HEK293 (cell line): ENCODE measurements around the gene CEP44.

Source experiments
- CTCF ChIA-PET: fragments of 350-600 bp; formaldehyde crosslinking; extraction: SDS; loops from one replicate; lab custom pipeline; 2021; ENCODE audit warnings: antibody characterized with exemption; lab: Yijun Ruan, JAX
- POLR2A ChIA-PET: fragments of 300-600 bp; formaldehyde crosslinking; extraction: SDS; loops from one replicate; lab custom pipeline; 2020; ENCODE audit warnings: antibody characterized with exemption, inconsistent platforms; lab: Yijun Ruan, JAX
- H3K27ac ChIP-seq: fragments of 200-500 bp; sonication (Bioruptor generic); 2 replicates; pipeline ENCODE4 v1.5.1; 2014; ENCODE audit warnings: low read depth, low read length, control low read depth, inconsistent platforms; ENCODE audit errors: extremely low read depth
- H3K36me3 ChIP-seq, 2 experiments: fragments of 200-500 bp in 1 of 2; sonication (Bioruptor generic) in 1 of 2; 1 replicate in 1 of 2; 2 replicates in 1 of 2; pipeline ENCODE4 v1.5.1; 2014 to 2017; ENCODE audit warnings: inconsistent platforms in 2 of 2, low read length in 2 of 2; ENCODE audit not compliant: control insufficient read depth in 2 of 2, insufficient read depth in 1 of 2
- H3K4me1 ChIP-seq: fragments of 200-500 bp; sonication (Bioruptor generic); 2 replicates; pipeline ENCODE4 v1.5.1; 2014; ENCODE audit warnings: mild to moderate bottlenecking, low read length, inconsistent platforms; ENCODE audit not compliant: control insufficient read depth, insufficient read depth
- H3K4me3 ChIP-seq: 2 replicates; pipeline ENCODE4 v1.5.1; 2011; ENCODE audit warnings: low read depth, mild to moderate bottlenecking, control low read depth, low read length, moderate library complexity
- H3K9me3 ChIP-seq: fragments of 200-500 bp; sonication (Bioruptor generic); 2 replicates; pipeline ENCODE4 v1.5.1; 2014; ENCODE audit warnings: low read depth, low read length, inconsistent platforms; ENCODE audit not compliant: control insufficient read depth, insufficient read depth
- EGR2 ChIP-seq: fragments of 450-650 bp; formaldehyde crosslinking; IDR thresholded peaks from 2 replicates; pipeline ENCODE4 v1.5.1; 2016; ENCODE audit warnings: low read depth, missing biosample characterization, missing genetic modification characterization
- ELK4 ChIP-seq: IDR thresholded peaks from 2 replicates; pipeline ENCODE4 v1.6.1; 2011; ENCODE audit warnings: mild to moderate bottlenecking, low read depth, low read length, borderline replicate concordance
- GLIS1 ChIP-seq: fragments of 450-650 bp; formaldehyde crosslinking; IDR thresholded peaks from 2 replicates; pipeline ENCODE4 v1.5.1; 2016; ENCODE audit warnings: missing biosample characterization, missing genetic modification characterization
- HOXC10 ChIP-seq: sonication (generic); formaldehyde crosslinking; IDR thresholded peaks from 2 replicates; pipeline ENCODE4 v1.8.1; 2023; ENCODE audit warnings: mild to moderate bottlenecking, missing genetic modification reagents
- HOXD13 ChIP-seq: sonication (generic); formaldehyde crosslinking; IDR thresholded peaks from 2 replicates; pipeline ENCODE4 v1.8.0; 2022; ENCODE audit warnings: missing genetic modification reagents, borderline replicate concordance
- MZF1 ChIP-seq: fragments of 450-650 bp; formaldehyde crosslinking; IDR thresholded peaks from 2 replicates; pipeline ENCODE4 v1.5.1; 2017; ENCODE audit warnings: missing biosample characterization, missing genetic modification characterization, borderline replicate concordance
- PRDM4 ChIP-seq: fragments of 450-650 bp; formaldehyde crosslinking; IDR thresholded peaks from 2 replicates; pipeline ENCODE4 v1.5.1; 2017; ENCODE audit warnings: missing biosample characterization, missing genetic modification characterization
- SETDB1 ChIP-seq: IDR thresholded peaks from one replicate; pipeline ENCODE4 v1.6.1; 2017; ENCODE audit warnings: mild to moderate bottlenecking, low read length, moderate library complexity, mixed read lengths; ENCODE audit not compliant: insufficient read length
- SP2 ChIP-seq: fragments of 450-650 bp; formaldehyde crosslinking; IDR thresholded peaks from 2 replicates; pipeline ENCODE4 v1.5.1; 2016; ENCODE audit warnings: missing biosample characterization, missing genetic modification characterization
- ZNF214 ChIP-seq: fragments of 450-650 bp; formaldehyde crosslinking; IDR thresholded peaks from 2 replicates; pipeline ENCODE4 v1.5.1; 2017; ENCODE audit warnings: missing biosample characterization, mild to moderate bottlenecking, missing genetic modification characterization, borderline replicate concordance
- ZNF266 ChIP-seq: fragments of 450-650 bp; formaldehyde crosslinking; IDR thresholded peaks from 2 replicates; pipeline ENCODE4 v1.5.1; 2016; ENCODE audit warnings: missing biosample characterization, missing genetic modification characterization, low read depth
- ZNF302 ChIP-seq: fragments of 450-650 bp; formaldehyde crosslinking; IDR thresholded peaks from 2 replicates; pipeline ENCODE4 v1.5.1; 2016; ENCODE audit warnings: missing biosample characterization, missing genetic modification characterization, low read depth
- ZNF324 ChIP-seq: fragments of 450-650 bp; formaldehyde crosslinking; IDR thresholded peaks from 2 replicates; pipeline ENCODE4 v1.5.1; 2016; ENCODE audit warnings: missing biosample characterization, missing genetic modification characterization
- ZNF548 ChIP-seq: fragments of 450-650 bp; formaldehyde crosslinking; IDR thresholded peaks from 2 replicates; pipeline ENCODE4 v1.5.1; 2016; ENCODE audit warnings: missing biosample characterization, missing genetic modification characterization
- ZNF561 ChIP-seq: fragments of 450-650 bp; IDR thresholded peaks from 2 replicates; pipeline ENCODE4 v1.5.1; 2018; ENCODE audit warnings: missing biosample characterization, missing genetic modification characterization, borderline replicate concordance
- ZNF585B ChIP-seq: fragments of 450-650 bp; formaldehyde crosslinking; IDR thresholded peaks from 2 replicates; pipeline ENCODE4 v1.5.1; 2016; ENCODE audit warnings: missing biosample characterization, missing genetic modification characterization
- ZNF670 ChIP-seq: fragments of 450-650 bp; formaldehyde crosslinking; IDR thresholded peaks from 2 replicates; pipeline ENCODE4 v1.5.1; 2016; ENCODE audit warnings: missing biosample characterization, missing genetic modification characterization, low read depth
- ZNF692 ChIP-seq: fragments of 450-650 bp; formaldehyde crosslinking; IDR thresholded peaks from 2 replicates; pipeline ENCODE4 v1.5.1; 2016; ENCODE audit warnings: missing biosample characterization, missing genetic modification characterization
- ZNF768 ChIP-seq: fragments of 450-650 bp; formaldehyde crosslinking; IDR thresholded peaks from 2 replicates; pipeline ENCODE4 v1.5.1; 2018; ENCODE audit warnings: missing biosample characterization, mild to moderate bottlenecking, missing genetic modification characterization
- ZNF785 ChIP-seq: fragments of 450-650 bp; formaldehyde crosslinking; IDR thresholded peaks from 2 replicates; pipeline ENCODE4 v1.5.1; 2016; ENCODE audit warnings: missing biosample characterization, missing genetic modification characterization
- ZSCAN16 ChIP-seq: fragments of 450-650 bp; formaldehyde crosslinking; IDR thresholded peaks from 2 replicates; pipeline ENCODE4 v1.5.1; 2016; ENCODE audit warnings: missing biosample characterization, missing genetic modification characterization
- ZSCAN18 ChIP-seq: fragments of 450-650 bp; formaldehyde crosslinking; IDR thresholded peaks from 2 replicates; pipeline ENCODE4 v1.5.1; 2016; ENCODE audit warnings: missing biosample characterization, missing genetic modification characterization
- TF ChIP-seq, protein P1 (sequence below): fragments of 450-650 bp; formaldehyde crosslinking; IDR thresholded peaks from 2 replicates; pipeline ENCODE4 v1.5.1; 2017; ENCODE audit warnings: missing biosample characterization, missing genetic modification characterization
- TF ChIP-seq, protein P2 (sequence below): fragments of 450-650 bp; formaldehyde crosslinking; IDR thresholded peaks from 2 replicates; pipeline ENCODE4; 2016; ENCODE audit warnings: missing biosample characterization, missing genetic modification characterization
- TF ChIP-seq, protein P3 (sequence below): fragments of 450-650 bp; formaldehyde crosslinking; IDR thresholded peaks from 2 replicates; pipeline ENCODE4 v1.5.1; 2016; ENCODE audit warnings: missing biosample characterization, missing genetic modification characterization

Gene CEP44

GRCh38 chr4:174375422-174375821 lies 91.7 kb downstream of the CEP44 start (continued):
- TF ChIP-seq ZSCAN18 (tag by site-specific recombination) (no peak), ZSCAN16 (tag by site-specific recombination) (no peak)
- TF ChIP-seq, protein P1, sequence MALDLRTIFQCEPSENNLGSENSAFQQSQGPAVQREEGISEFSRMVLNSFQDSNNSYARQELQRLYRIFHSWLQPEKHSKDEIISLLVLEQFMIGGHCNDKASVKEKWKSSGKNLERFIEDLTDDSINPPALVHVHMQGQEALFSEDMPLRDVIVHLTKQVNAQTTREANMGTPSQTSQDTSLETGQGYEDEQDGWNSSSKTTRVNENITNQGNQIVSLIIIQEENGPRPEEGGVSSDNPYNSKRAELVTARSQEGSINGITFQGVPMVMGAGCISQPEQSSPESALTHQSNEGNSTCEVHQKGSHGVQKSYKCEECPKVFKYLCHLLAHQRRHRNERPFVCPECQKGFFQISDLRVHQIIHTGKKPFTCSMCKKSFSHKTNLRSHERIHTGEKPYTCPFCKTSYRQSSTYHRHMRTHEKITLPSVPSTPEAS (tag by site-specific recombination): no peak
- TF ChIP-seq, all 188 proteins: peak for 0

DNA sequence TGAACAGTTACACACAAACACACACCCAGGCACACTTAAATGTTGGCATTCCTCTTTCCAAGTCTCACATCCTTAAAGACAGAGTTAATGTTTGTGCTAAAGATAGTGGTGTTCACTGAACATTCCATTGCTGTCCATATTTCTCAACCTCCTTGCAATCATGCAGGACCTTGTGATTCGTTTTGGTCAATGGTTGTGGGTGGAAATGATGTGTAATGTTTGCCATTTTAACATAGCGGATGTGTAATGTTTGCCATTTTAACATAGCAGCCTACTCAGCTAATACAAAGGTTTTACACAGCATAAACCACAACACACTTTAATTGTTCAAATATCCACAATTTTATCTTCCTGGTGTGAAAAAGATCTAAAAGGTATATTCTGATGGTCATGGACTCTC lies 93.9 kb downstream of the CEP44 start:
- Histone ChIP-seq H3K9me3 (no peaks in the 10 kb centered on the region), H3K27ac (no peak overlapping the region), H3K4me3 (no peak overlapping the region), H3K4me1 (no peaks in the 10 kb centered on the region), H3K36me3 (no peaks in the 10 kb centered on the region)
- TF ChIP-seq ZNF585B (tag by site-specific recombination) (no peak), MZF1 (tag by site-specific recombination) (no peak), ZNF302 (tag by site-specific recombination) (no peak), SP2 (tag by site-specific recombination) (no peak), ZNF561 (tag by site-specific recombination) (no peak), ZNF324 (tag by site-specific recombination) (no peak), HOXC10 (no peak), ZNF785 (no peak), ZNF548 (tag by site-specific recombination) (no peak), SETDB1 (no peak), EGR2 (tag by site-specific recombination) (no peak), ZNF214 (no peak), ZNF266 (no peak)
- TF ChIP-seq, protein P2, sequence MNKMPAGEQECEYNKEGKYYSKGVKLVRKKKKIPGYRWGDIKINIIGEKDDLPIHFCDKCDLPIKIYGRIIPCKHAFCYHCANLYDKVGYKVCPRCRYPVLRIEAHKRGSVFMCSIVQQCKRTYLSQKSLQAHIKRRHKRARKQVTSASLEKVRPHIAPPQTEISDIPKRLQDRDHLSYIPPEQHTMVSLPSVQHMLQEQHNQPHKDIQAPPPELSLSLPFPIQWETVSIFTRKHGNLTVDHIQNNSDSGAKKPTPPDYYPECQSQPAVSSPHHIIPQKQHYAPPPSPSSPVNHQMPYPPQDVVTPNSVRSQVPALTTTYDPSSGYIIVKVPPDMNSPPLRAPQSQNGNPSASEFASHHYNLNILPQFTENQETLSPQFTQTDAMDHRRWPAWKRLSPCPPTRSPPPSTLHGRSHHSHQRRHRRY (tag by site-specific recombination): no peak
- ChIA-PET CTCF (no interaction called here), POLR2A (no interaction called here)

DNA sequence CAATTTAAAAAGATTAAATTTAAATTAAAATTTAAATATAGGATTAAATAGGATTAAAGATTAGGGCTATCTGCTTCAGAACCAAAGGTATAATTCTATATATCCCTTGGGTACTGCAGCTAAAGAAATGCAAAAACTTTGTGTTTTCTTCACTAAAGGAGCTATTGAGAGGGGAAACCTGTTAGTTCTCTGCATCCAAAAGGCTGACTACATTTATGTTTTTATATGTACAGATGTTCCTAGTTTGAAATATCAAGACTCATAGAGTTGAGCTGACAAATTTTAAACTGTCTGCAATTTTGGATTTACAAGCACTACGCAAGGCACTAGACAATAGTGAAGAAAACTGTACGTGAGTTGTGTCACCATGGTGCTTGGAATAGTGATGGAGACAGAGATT lies 95.2 kb downstream of the CEP44 start:
- ChIA-PET CTCF (no interaction called here), POLR2A (no interaction called here)
- Histone ChIP-seq H3K36me3 (no peaks in the 10 kb centered on the region), H3K27ac (no peak overlapping the region), H3K4me3 (no peak overlapping the region), H3K4me1 (no peaks in the 10 kb centered on the region), H3K9me3 (no peaks in the 10 kb centered on the region)
- TF ChIP-seq, protein P3, sequence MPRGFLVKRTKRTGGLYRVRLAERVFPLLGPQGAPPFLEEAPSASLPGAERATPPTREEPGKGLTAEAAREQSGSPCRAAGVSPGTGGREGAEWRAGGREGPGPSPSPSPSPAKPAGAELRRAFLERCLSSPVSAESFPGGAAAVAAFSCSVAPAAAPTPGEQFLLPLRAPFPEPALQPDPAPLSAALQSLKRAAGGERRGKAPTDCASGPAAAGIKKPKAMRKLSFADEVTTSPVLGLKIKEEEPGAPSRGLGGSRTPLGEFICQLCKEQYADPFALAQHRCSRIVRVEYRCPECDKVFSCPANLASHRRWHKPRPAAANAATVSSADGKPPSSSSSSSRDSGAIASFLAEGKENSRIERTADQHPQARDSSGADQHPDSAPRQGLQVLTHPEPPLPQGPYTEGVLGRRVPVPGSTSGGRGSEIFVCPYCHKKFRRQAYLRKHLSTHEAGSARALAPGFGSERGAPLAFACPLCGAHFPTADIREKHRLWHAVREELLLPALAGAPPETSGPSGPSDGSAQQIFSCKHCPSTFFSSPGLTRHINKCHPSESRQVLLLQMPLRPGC: no peak
- TF ChIP-seq ZNF768 (no peak), ELK4 (no peak), HOXD13 (no peak), ZNF324 (tag by site-specific recombination) (no peak), GLIS1 (tag by site-specific recombination) (no peak), PRDM4 (tag by site-specific recombination) (no peak), ZNF670 (no peak), ZNF692 (no peak)
